GM12865 (cell line): ENCODE data around the gene ATP1A1.

Experiments
- DNase-seq: peaks from one replicate; pipeline ENCODE4 v3.0.0; 2010; ENCODE audit warnings: low read depth
- H3K4me3 ChIP-seq: 2 replicates; pipeline ENCODE4 v1.5.1; 2011; ENCODE audit warnings: mild to moderate bottlenecking, low read depth, low read length, control low read depth
- CTCF ChIP-seq: IDR thresholded peaks from 2 replicates; pipeline ENCODE4 v1.5.1; 2011; ENCODE audit warnings: low read length, control low read depth, low read depth, inconsistent platforms; ENCODE audit not compliant: insufficient read depth; ENCODE audit errors: missing control alignments

Gene ATP1A1

GRCh38 chr1:116404699-116405098 is 31.7 kb downstream of the ATP1A1 start:
- no peak for DNase-seq
- no peak for TF ChIP-seq CTCF
- no peak overlapping the region for H3K4me3 ChIP-seq

GRCh38 chr1:116405241-116406135 is 32.4 kb downstream of the ATP1A1 start:
- DNase-seq = no peak
- TF ChIP-seq CTCF = no peak
- no peak overlapping the region for H3K4me3 ChIP-seq

DNA sequence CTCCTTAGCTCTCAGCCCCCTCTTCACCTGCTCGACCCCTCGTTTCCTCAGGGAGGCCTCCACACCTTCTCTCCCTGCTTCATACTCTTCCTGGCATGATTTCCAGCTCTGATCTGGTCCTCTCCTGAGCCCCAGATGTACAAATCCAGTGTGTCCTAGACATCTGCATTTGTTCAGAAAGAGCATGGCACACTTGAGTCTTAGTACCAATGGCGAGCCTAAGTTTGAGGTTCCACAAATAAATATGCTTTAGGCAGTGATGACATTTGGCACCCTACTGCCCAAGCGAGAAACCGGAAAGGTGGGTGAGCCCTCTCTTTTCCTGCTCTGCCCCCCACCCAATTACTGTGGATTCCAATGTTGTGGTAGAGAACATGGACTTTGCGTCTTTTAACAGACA is 34.0 kb downstream of the ATP1A1 start:
- no peak for DNase-seq
- TF ChIP-seq CTCF = no peak

GRCh38 chr1:116408193-116408592 is 35.1 kb downstream of the ATP1A1 start:
- no peak for DNase-seq
- no peak overlapping the region for H3K4me3 ChIP-seq
- TF ChIP-seq CTCF = no peak

More for the DNA sequence above, 34.0 kb downstream of the ATP1A1 start:
- no peak overlapping the region for H3K4me3 ChIP-seq

DNA sequence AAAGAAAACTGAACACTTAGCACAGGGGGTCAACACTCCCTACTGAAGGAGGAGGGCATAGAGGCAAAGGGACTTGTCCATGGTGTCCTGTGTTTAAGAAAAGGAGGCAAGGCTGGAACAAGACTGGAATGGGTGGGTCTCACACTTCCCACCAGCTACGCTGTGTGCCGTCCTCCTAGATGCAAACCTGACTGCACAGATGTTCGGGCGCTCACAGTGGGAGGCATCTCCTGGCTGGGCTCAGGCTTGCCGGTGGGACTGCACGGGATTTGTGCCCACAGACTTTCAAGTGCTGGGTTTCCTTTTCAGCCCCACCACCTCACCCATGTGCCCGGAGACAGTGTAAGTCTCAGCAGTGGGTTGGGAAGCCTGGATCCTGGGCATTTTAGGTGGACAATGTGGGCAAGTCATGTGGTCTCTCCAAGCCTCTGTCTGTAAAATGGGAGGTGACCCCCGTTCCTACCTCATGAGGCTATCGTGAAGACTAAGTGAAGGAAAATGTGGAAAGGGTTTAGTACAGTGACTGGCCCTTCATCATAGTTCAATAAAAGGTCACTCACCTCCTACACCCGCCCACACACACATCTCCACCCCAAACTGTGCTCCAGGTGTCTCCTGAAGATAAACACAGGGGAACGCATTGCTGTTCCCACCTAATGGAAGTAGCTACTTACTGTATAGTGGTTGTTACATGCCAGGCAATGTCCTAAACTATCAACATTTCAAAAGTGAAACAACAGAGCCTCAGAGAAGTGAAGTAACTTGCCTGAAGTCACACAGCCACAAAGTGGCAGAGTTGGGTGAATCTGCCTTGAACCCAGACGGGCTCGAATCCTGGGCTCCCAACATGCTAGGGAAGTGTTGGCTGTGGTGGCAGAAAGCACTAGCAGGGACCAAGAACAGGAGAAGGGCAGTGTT is 36.0 kb downstream of the ATP1A1 start:
- no peak overlapping the region for H3K4me3 ChIP-seq
- DNase-seq = no peak
- no peak for TF ChIP-seq CTCF

DNA sequence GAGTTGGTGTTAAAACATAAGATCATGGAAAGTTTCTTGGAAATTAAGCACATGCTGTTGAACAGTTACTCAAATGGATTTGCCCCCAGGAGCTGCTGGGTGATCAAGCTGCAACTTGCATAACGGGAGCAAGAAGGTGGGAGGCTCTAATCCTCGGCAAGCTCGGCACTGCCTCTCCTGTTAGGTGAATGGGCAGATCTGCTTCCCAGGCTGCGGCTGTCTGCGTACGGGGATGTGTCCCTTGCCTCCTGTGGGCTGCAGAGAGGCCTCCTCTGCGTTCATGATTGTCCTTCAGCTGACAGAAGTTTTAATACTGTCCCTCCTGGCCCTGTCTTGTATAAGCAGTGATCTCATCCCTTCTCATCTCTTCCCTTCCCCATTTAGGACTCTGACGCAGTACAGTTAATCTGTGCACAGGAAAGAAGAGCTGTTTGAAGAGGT is 36.7 kb downstream of the ATP1A1 start:
- DNase-seq = no peak
- no peak overlapping the region for H3K4me3 ChIP-seq
- TF ChIP-seq CTCF = no peak
